Measurements from ENCODE around the gene RASGRP4.
"Not testable (repeated sequence)": the region's sequence is repeated elsewhere in the genome, so short reads cannot be mapped to it uniquely, and the experiment has no call there.

Gene RASGRP4, protein sequence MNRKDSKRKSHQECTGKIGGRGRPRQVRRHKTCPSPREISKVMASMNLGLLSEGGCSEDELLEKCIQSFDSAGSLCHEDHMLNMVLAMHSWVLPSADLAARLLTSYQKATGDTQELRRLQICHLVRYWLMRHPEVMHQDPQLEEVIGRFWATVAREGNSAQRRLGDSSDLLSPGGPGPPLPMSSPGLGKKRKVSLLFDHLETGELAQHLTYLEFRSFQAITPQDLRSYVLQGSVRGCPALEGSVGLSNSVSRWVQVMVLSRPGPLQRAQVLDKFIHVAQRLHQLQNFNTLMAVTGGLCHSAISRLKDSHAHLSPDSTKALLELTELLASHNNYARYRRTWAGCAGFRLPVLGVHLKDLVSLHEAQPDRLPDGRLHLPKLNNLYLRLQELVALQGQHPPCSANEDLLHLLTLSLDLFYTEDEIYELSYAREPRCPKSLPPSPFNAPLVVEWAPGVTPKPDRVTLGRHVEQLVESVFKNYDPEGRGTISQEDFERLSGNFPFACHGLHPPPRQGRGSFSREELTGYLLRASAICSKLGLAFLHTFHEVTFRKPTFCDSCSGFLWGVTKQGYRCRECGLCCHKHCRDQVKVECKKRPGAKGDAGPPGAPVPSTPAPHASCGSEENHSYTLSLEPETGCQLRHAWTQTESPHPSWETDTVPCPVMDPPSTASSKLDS

DNA sequence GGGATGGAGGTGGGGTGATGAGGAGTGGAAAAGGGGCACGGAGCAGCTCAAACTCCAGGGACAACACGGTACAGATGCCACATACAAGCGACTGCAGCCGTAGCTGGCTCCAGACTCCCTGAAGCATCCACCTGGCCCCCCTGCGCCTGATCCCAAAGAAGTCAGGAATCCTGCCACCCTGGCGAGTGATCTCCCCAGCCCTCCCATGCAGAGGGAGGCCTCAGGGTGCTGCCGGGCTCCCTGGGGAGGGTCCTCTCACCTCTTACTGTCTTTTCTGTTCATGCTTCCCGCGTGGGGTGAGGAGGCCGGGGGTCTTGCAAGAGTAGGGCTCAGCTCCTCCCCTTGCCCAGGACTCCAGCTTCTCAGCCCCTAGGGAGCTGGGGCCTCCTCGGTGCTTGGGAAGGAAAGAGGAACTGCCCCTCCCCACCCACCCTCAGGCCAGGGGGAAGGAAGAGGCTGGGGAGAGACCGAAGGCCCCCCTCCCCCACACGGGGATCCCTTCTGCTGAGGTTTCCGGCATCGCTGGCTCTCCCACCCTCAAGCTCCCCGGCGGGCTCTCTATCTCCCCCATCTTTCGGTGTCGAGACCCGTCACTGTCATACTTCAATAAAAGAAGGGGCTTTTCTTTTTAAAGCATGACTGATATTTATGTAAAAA is at the start of gene RASGRP4:
RASGRP4 (minus strand) TSS at position 410 of the 657 bp plus-strand sequence; CDS start at position 282, 128 bp downstream.
- peak; percentile 48 for DNase-seq (ENCODE audit: low spot score)

DNA sequence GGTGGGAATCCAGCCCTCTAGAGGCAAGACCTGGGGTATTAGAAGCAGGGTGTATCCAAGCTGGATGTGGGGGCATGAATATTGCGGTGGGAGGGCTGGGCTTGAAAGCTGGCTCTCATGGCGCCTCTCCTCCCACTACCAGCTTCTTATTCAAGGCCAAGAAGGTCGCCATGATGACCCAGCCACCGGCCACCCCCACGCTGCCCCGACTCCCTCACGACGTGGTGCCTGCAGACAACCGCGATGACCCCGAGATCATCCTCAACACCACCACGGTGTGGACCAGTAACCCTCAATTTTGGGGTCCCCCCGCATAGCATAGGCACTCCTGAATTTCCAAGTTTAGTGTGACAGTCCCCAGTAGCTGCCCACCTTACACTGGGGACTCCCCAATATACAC is 49.2 kb upstream of the RASGRP4 start:
- no peak for DNase-seq (ENCODE audit: low spot score)

DNA sequence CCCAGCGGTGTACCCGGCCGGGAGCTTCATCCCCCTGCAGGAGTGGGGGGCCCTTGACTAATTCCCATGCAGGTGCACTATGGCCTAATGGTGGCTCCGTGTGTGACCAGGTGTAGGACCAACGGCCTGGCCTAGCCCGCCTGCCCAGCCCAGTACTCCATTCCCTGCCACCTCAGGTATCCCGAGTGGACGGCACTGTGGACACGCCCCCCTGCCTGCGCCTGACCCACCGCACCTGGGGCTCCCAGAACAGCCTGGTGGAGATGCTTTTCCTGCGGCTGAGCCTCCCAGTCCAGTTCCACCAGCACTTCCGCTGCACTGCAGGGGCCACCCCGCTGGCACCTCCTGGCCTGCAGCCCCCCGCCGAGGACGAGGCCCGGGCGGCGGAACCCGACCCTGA is 47.2 kb upstream of the RASGRP4 start:
- no peak for DNase-seq (ENCODE audit: low spot score)

DNA sequence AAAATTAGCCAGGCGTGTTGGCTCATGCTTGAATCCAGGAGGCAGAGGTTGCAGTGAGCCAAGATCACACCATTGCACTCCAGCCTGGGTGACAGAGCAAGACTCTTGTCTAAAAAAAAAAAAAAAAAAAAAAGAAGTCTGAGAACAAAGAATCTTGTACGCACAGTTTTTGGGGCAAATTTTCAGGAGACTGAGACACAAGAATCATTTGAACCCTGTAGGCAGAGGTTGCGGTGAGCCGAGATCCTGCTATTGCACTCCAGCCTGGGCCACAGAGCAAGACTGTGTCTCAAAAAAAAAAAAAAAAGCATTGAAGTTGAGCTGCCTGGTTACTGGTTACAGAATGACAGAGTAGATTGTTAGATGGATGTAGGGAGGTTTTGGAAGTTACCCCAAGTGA is 46.7 kb upstream of the RASGRP4 start:
- not testable (repeated sequence) for DNase-seq (ENCODE audit: low spot score)

DNA sequence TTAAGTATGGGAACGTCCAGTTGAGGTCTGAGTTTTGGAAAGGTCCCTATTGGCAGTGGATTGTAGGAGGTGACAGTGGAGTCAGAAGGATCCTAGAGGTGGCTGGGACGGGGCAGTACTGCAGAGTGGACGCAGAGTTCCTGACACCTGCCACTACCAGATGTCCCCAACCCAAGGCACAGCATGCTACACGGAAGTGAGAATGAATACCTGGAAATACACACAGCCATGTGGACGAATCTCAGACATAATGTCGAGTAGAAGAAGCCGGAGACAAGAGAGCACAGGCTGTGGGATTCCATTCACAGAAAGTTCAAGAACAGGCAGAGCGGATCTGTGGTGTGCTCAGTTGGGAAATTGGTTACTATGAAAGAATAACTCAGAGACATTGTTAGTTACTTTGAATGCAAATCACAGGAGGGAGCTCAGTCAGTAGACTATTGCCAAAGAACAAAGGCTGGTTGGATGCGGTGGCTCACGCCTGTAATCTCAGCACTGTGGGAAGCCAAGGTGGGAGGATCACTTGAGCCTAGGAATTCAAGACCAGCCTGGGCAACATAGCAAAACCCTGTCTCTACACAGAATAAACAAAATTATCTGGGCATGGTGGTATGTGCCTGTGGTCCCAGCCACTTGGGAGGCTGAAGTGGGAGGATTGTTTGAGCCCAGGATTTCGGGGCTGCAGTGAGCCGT is 44.9 kb upstream of the RASGRP4 start:
- no peak for DNase-seq (ENCODE audit: low spot score)

DNA sequence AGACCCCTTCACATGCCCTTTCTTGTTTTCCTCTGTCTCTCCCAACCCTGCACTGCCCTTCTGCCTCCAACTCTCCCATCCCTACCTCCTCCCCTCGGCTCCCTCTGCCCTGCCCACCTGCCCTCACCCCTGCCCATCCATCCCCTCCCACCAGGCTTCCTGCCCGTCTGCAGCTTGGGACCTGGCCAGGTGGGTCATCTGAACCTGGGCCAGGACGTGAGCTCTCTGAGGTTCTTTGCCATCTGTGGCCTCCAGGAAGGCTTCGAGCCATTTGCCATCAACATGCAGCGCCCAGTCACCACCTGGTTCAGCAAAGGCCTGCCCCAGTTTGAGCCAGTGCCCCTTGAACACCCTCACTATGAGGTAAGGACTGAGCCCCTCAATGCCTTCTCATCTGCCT is 43.1 kb upstream of the RASGRP4 start:
- DNase-seq (ENCODE audit: low spot score), result no peak

DNA sequence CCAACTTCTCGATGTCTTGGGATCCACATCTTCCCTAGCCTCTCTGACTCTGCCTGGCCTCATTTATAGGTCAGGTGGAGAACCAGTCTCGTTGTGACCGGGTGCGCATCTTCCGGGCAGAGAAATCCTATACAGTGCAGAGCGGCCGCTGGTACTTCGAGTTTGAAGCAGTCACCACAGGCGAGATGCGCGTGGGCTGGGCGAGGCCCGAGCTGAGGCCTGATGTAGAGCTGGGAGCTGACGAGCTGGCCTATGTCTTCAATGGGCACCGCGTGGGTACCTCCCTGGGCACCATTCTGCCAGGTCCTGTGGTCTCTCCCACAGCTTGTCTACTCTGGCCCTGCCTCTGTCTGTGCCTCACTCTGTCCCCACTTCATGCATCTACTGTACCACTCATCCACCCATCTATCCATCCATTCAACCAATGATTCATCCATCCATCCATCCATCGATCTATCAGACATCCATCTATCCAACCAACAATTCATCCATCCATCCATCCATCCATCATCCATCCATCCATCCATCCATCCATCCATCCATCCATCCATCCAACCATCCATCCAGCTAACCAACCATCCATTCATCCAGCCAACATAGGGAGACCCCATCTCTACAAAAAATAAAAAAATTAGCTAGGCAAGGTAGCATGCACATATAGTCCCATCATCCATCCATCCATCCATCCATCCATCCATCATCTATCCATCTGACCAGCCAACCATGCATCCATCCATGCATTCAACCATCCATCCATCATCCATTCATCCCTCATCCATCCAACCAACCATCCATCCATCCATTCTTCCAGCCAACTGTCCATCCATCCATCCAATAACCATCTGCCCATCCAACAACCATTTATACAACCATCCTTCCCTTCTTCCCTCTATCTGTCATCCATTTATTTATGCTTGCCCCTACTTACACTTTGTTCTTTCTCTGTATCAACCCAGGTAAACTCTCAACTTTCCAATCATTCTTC is 41.8 kb upstream of the RASGRP4 start:
- DNase-seq (ENCODE audit: low spot score), result no peak

DNA sequence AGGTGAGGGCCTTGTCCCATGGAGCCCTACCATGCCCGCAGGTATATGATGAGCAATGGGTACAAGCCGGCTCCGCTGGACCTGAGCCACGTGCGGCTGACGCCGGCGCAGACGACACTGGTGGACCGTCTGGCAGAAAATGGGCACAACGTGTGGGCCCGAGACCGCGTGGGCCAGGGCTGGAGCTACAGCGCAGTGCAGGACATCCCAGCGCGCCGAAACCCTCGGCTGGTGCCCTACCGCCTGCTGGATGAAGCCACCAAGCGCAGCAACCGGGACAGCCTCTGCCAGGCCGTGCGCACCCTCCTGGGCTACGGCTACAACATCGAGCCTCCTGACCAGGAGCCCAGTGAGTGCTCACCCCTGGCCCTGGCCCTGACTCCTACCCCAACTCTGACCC is 40.0 kb upstream of the RASGRP4 start:
- DNase-seq (ENCODE audit: low spot score), result no peak

DNA sequence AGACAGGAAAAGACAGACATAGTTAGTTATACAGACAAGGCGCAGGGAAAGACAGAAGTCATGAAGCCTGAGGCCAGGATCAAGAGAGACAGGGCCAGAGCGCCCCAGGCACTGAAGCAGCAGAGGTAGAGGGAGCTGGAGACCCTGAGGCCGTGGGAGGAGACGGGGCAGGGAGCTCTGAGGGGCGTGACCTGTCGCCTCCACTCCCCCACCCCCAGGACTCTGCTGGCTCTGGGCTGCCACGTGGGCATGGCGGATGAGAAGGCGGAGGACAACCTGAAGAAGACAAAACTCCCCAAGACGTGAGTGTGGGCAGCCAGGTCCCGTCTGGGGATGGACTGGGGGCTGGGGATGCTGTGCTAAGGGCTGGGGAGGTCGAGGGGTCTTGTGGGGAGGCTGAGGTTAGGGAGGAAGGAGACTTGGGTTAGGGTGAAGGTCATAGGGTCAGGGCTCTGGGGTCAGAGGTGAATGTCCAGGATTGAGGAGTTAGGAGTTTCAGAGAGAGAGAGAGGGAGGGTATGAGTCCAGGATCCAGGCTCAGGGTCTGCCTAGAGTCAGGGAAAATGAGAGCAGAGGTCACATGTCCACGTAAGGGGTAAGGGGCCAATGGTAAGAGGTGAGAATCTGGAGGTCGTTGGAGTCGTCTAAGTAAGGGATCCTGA is 38.5 kb upstream of the RASGRP4 start:
- no peak for DNase-seq (ENCODE audit: low spot score)

DNA sequence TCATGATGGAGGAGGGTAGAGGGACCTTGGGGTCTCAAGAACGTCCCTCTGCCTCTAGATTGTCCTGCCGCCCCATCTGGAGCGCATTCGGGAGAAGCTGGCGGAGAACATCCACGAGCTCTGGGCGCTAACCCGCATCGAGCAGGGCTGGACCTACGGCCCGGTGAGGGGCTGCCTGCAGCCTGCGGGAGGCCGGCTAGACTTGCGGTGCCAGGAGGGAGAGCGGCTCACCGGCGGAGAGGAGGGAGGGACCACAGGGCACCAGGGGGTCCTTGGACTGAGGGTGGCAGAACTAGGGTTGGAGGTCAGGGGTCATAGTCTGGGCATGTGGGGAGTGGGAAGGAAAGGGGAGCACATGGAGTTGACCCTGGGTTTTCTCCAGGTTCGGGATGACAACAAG is 37.3 kb upstream of the RASGRP4 start:
- no peak for DNase-seq (ENCODE audit: low spot score)

DNA sequence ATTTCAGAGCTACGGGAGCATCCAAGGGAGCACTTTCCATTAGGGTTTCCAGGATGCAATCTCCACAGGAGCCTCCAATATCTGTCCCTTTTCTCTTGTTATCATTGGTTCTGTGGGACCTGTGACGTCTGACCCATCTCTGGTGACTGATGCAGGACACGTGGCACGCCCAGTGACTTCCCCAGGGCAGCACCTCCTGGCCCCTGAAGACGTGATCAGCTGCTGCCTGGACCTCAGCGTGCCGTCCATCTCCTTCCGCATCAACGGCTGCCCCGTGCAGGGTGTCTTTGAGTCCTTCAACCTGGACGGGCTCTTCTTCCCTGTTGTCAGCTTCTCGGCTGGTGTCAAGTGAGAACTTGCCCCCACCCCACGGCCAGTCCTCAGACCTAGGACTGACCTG is 33.0 kb upstream of the RASGRP4 start:
- DNase-seq (ENCODE audit: low spot score), result no peak

DNA sequence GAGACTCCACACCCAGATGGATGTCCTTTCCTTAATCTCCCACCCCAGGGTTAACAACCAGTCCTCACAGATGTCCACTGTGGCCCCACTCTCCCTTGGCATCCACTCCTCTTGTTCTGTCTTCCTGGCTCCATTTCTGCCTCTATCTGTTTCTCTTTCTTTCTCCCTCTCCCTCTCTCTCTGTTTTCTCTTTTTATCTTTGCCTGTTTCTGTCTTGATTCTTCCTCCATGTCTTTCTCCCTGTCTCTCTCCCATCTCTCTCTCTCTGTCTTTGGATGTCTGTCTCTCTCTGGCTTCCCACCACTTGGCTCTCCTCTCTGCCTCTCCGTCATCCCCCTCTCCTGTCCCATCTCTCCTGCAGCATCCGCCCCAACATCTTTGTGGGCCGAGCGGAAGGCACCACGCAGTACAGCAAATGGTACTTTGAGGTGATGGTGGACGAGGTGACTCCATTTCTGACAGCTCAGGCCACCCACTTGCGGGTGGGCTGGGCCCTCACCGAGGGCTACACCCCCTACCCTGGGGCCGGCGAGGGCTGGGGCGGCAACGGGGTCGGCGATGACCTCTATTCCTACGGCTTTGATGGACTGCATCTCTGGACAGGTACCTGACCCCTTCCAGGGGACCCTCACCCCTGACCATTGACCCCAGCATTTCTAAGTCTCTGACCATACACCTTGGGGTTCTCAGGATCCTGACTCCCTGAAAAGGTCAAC is 31.8 kb upstream of the RASGRP4 start:
- no peak for DNase-seq (ENCODE audit: low spot score)

DNA sequence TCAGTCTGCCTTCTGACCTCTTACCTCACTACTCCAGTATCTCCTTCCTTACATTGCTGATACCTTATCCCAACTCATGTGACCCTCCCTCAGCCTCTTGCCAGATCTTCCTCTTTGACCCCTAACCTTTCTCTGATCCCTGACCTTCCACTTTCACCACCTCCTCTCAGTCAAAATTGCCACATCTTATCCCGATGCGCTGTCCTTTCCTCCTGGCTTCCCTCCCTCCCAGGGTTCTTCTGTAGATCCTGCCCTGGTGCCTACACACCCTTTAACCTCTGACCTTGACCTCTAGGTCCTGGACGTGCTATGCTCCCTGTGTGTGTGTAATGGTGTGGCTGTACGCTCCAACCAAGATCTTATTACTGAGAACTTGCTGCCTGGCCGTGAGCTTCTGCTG is 31.2 kb upstream of the RASGRP4 start:
- no peak for DNase-seq (ENCODE audit: low spot score)

DNA sequence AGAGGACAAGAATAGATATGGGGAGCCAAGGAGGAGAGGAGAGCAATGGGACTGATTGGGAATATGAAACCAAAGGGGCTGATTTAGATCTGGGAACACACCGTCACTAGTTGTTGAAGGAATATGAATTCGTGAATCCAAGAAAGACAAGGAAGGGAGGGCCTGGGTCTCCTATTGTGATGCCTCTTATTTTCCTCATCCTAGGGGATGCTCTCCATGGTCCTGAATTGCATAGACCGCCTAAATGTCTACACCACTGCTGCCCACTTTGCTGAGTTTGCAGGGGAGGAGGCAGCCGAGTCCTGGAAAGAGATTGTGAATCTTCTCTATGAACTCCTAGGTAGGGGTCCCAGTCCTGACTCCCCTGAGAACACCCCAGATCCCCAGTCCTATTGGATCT is 29.0 kb upstream of the RASGRP4 start:
- peak; percentile 78 for DNase-seq (ENCODE audit: low spot score)

DNA sequence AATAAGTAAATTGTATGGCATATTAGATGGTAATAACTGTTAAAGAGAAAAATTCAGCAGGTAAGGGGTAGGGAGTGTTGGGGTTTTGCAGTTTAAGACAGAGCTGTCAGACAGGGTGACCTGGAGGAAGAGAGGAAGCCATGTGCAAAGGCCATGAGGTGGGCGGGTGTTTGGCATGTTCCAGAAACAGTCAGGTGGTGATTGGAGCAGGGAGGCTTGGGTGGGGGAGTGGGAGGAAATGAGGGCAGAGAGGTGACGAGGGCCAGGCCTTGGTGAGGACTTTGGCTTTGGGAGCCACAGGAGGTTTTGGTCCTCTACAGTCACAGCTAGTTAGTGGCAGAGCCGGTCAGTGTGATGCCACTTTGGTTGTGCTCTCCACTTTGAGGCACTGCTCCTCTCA is 27.6 kb upstream of the RASGRP4 start:
- no peak for DNase-seq (ENCODE audit: low spot score)

DNA sequence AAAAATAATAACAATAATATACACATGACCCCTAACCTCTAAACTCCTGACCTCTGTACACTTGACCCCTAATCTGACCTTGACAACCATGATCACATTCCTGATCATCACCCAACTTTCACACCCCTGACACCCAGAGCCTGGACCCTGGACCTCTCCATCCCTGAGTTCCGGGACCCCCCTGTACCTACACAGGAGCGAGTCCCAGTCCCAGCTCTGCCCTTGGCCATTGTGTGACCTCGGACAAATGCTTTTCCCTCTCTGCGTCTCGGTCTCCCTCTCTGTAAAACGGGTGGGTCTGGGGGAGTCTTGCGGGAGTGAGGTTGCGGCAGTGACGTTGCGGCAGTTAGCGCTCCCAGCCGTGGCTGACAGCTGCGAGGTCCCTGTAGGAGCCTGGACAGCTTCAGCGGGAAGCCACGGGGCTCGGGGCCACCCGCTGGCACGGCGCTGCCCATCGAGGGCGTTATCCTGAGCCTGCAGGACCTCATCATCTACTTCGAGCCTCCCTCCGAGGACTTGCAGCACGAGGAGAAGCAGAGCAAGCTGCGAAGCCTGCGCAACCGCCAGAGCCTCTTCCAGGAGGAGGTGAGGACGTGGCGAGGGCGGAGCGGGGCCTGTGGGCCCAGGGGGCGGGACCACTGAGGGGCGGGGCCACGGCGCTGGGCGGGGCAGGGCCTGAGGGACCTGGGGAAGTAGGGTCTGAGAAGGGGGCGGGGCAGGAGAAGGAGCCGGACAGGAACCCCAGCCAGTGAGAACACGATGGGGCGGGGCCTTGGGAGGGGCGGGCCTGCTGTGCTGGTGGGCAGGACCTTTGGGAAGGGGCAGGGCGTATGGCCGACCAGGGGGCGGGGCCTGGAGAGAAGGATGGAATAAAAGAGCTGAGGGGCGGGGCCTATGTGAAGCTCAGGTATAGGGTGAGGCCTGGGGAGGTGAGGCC is 26.7 kb upstream of the RASGRP4 start:
- DNase-seq (ENCODE audit: low spot score), result peak; percentile 98

DNA sequence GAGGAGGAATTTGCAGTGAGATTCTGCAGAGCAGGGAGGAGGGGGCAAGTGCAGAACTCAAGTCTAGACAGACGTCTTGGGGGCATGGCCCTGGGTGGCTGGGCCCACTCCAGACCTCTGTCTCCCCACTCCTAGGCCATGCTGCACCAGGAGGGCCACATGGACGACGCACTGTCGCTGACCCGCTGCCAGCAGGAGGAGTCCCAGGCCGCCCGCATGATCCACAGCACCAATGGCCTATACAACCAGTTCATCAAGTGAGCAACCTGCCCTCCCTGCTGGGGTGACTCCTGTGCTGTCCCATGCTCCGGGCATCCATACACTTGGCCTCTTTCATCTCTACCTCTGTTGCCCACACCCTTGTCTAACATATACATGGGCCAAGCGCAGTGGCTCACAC is 25.6 kb upstream of the RASGRP4 start:
- DNase-seq (ENCODE audit: low spot score), result no peak

DNA sequence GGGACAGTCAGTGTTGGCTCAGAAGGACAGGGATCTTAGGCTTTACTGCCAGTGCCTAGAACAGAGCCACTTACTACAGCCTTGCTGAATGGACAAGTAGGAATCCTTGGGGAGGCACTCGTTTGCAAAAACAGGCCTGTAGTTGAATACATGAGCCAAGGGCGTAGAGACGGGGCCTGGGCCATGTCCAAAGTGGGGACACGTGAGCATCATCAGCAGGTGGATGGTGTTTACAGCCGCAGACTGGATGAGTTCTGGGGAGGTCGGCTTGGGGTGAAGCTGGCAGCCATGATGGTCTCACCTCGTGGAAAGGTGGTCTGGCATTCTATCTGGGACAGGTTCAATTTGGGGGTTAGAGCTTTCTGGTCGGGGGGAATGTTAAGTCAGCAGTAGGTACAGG is 25.0 kb upstream of the RASGRP4 start:
- DNase-seq (ENCODE audit: low spot score), result no peak

DNA sequence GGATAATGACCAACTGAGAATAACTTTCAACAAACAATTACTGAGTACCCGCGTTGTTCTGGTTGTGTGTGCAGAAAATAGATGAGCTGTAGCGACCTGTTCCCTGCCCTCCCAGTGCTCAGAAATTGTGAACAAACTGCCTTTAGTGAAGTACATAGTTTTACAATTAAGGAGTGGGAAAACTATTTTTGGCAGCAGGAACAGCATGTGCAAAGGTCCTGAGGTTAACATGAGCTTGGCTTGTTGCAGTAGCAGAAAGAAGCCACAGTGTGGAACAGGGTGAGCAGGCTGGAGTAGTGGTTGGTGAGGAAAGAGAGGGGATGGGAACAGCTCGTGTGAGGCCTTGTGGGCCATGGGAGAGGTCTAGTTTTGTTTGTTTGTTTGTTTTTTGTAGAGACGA is 23.5 kb upstream of the RASGRP4 start:
- DNase-seq (ENCODE audit: low spot score), result no peak
